ENCODE measurements around the gene PRSS2.

GRCh38 chr7:142752376-142753225 is 18.2 kb upstream of the PRSS2 start:
- TF ChIP-seq GATA2 (IDR thresholded peaks at IDR 0.05; ENCODE audit: low read depth, low read length) (no peak), GATA3 (IDR thresholded peaks at IDR 0.05; ENCODE audit: low read depth, low read length) (no peak)
